GM12891 (cell line): Measurements from ENCODE around the gene ADTRP.

Experiments used
- POLR2A ChIP-seq: IDR thresholded peaks from 2 replicates; pipeline ENCODE4 v1.6.1; 2011; ENCODE audit warnings: low read depth, low read length, control low read depth
- POLR2AphosphoS5 ChIP-seq: IDR thresholded peaks from 2 replicates; pipeline ENCODE4 v1.6.1; 2011; ENCODE audit warnings: low read depth, low read length, control low read depth
- POU2F2 ChIP-seq: IDR thresholded peaks from 2 replicates; pipeline ENCODE4 v1.6.1; 2011; ENCODE audit warnings: low read depth, mild to moderate bottlenecking, control low read depth, low read length, moderate library complexity
- SPI1 ChIP-seq: IDR thresholded peaks from 2 replicates; pipeline ENCODE4 v1.6.1; 2011; ENCODE audit warnings: low read depth, low read length, control low read depth
- TAF1 ChIP-seq: IDR thresholded peaks from 2 replicates; pipeline ENCODE4 v1.6.1; 2011; ENCODE audit warnings: low read depth, low read length, control low read depth

- TF ChIP-seq POLR2A (no peak), POLR2AphosphoS5 (no peak), TAF1 (no peak), SPI1 (no peak), POU2F2 (no peak)
These were observed 31.5 kb upstream of the ADTRP start for GRCh38 chr6:11810039-11810541.
